GM18499 (cell line): ENCODE data around the gene C19orf73.
"Not testable (repeated sequence)": the region's sequence is repeated elsewhere in the genome, so short reads cannot be mapped to it uniquely, and the experiment has no call there.

Experiments used
- ATAC-seq: cut with Tn5 transposase; IDR thresholded peaks from one replicate; pipeline ENCODE4 v1.9.1; 2021; ENCODE audit warnings: moderate number of reproducible peaks; ENCODE audit not compliant: insufficient read depth, unreplicated experiment

C19orf73 gene

DNA sequence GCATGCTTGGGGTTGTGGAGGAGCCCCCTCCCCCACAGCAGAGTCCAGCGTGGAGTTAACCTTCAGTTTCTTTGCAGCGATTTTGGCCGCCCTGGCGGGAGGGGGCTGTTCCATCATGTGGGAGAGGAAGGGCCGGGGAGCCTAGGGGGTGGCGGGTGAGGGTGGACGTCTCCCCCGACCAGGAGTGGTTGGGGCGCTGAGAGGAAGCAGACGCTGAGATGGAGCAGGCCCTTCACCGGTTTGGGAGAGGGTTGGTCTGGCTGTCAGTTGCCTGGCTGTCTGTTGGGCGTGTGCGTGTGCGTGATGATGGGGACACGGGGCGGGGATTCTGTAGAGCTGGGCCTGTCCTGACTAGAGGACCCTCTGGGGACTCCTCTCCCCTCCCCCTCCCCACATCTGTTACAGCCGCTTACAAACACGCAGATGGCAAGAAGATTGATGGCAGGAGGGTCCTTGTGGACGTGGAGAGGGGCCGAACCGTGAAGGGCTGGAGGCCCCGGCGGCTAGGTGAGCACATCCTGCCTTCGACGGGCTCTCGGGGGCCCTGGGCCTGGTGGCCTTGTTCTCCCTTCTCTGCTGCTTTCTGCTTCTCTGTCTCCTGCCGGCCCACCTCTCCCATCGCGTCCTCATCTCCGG lies 14.6 kb downstream of the C19orf73 start:
- ATAC-seq: no peak

DNA sequence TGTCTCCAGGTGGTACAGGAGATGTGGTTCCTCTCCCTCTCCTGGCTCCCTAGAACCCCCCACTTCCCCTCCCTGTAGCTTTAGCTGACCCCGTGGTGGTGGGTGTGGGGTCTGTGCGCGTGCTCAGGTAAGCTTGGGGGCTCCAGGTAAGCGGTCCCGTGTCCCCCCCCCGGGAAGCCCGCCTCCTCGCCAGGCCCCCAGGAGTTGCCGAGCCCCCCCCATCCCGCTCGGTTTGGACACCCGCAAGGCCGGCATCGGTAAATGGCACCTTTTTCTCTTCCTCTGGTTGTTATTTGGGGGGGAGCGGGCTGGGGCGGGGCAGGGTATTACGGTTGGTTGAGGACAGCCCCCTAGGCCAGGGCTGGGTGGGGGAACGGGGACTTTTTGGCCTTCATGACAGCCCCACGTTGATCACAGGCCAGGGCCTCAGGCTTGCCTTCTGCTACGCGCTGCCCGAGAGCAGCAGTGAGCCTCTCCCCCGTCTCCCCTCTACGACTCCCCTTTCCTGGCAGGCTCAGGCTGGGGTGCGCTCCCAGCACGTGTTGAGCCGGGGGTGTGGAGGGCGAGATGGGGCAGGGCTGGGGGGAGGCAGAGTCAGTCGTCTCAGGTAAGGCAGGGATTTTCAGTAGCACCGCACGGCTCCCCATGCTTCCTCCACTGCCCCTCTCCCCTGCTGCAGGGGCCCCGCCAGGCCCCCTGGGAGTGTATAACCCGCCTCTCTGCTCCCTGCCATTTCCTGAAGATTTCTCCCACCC lies 15.4 kb downstream of the C19orf73 start:
- ATAC-seq: no peak

DNA sequence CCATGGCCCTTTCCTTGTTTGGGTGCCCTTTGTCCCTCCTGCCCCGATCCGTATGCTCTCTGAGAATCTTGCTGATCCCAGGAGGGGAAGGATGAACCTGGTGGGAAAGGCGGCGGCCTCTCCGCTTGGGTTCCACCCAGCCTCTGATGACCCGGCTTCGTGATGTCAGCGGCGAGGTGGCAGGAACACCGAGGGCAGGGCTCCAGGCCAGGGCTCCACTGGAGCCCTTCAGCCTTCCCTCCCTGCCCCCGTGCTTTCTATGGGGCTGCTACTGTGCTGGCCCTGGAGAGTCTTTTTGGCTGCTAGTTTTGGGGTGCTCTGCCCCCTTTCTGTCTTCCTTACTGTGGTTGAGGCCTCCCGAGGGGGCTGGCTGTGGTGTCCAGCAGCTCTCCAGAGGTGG lies 16.6 kb downstream of the C19orf73 start:
- no peak for ATAC-seq

DNA sequence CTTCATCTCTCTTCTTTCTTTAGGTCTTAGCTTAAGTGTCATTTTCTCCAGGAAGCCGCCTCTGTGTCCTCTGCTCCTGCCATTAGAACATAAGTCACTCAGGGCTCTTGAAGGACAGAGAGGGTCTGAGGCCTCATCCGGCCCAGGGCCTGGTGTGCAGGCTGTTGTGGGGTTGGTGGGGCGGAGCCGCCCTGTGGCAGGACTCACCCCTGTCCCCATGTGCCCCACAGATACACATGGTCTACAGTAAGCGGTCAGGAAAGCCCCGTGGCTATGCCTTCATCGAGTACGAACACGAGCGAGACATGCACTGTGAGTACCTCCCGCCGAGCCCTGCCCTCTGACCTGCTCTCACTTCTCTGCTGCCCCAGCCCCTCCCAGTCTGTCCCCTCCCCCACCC lies 17.8 kb downstream of the C19orf73 start:
- no peak for ATAC-seq

DNA sequence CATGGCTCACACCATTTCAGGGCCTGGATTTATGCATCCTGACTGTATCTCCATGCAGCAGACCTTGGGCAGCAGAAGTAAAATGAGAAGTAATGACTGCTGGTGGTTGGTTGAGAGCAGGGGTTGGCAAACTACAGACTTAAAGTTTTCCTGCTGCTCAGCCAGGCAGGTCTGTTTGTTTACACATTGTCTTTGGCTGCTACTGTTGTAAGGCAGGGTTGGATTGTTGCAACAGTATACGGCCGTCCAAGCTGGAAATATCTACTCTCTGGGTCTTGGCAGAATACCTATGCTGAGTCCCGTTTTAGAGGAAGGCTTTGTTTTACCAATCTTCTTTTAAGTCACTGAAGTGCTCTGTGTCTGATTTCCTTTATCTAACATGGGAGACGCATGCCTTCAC lies 20.1 kb downstream of the C19orf73 start:
- ATAC-seq: no peak

DNA sequence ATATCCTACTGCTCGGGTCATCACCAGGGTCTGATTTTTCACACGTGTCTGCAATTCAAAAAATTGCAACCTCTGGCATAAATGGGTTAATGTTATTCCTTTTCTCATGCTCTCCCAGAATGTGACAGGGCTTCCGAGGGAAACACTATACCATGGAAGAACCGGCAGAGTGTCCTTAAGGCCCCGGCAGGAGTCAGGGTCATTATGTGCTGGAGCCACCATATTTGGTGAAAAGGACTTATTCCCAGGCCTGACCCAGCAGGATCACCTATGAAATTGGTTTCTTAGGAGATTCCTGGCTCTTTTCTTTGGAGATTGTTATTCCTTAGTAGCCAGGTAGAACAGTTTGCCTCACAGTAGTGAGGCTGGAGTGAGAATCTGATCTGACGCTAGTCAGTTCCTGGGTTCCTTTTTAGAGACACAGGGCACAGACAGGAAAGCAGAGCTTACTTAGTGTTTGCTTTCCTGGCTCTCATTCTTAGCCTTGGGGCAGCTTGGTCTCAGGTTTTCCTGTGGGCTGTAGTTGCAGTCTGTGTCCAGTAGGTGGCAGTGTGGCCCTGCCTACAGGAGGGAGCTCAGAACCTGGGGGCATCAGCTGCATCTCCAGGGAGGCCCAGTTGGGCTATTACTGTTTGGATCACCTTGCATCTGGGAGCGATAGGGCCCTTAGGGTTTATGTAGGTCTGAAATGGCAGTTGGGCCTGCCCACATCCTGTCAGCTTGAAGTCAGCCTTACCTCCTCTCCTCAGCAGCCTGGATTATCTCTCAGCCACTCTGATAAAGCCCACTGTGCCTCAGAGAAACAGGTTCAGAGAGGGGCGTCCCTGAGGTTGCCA lies 21.3 kb downstream of the C19orf73 start:
- no peak for ATAC-seq

DNA sequence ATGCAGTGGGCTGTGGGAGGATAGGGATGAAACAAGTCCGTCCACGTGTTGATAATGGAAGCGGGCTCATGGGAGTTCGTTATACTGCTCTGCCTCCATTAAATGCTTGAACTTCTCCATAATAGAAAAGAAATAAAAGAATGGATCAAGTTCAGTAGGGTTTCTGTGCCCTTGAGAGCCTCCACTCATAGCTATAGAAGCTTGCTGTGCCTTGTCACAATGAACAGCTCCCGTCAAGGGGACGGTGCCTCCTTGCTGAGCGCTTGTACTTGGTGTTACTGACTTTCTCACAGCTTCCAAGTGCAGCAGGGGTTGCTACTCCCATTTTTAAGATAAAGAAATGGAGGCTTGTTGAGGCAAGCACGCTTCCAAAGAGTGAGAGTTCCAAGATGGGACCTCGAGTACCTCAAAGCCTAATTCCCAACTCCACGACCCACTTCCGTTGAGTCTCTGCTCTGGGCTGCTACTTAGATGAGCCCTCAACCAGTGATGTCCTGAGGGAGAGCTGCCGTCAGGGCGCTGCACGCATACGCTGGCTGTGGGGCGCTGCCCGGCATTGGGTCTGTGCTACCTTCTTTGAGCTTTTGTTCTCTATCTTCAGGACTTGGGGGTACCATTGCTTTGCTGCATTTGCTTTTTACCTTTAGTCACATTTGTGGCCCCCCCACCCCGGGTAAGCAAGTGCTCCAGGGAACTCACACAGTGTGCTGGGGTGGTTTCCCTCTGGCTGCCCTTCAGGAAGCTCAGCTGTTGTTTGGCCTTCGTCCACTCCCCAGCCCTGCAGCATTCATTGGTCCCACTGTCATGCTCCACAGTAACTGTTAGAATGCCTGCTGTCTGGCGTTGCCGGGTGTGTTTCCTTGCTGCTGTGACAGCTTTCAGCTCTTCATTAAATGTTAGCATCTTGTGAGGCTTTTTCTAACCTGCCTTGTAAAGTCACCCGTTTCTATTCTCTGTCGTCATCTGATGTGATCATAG lies 24.1 kb downstream of the C19orf73 start:
- ATAC-seq: no peak

DNA sequence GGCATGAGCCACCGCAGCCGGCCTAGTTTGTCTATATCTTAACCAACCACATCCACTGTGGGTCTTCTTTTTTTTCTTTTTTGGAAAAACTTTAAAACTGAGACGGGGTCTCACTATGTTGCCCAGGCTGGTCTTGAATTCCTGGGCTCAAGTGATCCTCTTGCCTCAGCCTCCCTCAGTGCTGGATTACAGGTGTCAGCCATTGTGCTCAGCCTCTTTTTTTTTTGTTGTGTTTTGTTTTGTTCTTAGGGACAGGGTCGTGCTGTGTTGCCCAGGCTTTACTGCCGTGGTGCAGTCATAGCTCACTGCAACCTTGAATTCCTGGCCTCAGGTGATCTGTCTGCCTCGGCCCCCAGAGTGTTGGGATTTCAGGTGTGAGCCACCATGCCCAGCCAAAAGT lies 26.3 kb downstream of the C19orf73 start:
- no peak for ATAC-seq

DNA sequence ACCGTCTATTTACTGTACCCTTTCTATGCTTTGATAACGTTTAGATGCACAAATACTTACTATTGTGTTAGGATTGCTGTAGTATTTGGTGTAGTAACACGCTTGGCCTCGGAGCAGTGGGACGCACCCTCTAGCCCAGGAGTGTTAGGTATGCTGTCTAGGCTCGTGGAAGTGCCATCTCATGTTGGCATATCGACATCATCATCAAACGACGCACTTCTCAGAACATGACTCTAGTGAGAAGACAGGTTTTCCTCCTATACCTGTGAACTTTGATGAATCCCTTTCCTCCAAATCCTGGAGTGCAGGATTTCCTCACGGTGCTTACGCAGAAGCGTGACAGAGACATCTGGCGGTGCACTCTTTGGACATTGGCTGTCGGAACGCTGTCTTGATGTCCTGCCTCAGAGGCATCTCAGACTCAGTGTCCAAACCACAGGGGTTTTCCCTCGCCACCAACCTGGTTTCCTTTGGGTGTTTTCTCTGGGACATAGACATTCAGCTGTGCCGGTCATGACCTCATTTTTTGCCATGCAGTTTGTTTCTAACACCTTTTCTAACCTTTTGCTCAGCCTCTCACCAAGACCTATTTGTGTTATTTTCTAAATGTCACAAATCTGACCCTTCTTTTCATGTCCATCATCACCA lies 27.4 kb downstream of the C19orf73 start:
- ATAC-seq: no peak

DNA sequence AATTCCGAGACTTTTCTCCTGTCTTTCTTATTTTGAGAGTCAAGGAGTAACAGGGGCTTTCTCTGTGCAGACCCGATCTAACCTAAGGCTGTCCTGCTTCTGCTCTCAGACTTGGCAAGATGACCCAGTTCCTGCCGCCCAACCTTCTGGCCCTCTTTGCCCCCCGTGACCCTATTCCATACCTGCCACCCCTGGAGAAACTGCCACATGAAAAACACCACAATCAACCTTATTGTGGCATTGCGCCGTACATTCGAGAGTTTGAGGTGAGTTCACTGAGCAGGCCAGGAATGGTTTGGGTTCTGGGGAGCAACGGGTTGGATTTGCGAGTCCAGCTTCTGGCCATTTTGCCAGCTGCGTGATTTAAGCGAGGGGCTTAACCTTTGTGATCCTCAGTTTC lies 32.6 kb downstream of the C19orf73 start:
- ATAC-seq: no peak

DNA sequence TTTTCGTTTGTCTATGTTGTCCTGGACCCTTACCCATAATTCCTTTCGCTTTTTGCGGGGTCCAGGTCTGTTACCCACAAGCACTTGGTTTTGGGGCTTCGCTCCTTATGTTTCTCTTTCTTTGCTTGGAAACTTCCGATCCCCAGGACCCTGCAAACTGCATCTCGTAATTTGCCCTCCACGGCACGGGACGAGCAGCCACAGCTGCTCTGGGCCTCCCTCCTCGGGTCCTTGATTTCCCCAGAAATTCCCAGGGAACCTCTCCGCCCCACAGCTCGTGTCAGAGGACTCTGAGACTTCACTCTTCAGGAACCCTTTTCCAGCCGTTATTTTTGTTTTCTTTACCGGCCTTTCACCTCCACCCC lies 33.1 kb downstream of the C19orf73 start:
- ATAC-seq: no peak

DNA sequence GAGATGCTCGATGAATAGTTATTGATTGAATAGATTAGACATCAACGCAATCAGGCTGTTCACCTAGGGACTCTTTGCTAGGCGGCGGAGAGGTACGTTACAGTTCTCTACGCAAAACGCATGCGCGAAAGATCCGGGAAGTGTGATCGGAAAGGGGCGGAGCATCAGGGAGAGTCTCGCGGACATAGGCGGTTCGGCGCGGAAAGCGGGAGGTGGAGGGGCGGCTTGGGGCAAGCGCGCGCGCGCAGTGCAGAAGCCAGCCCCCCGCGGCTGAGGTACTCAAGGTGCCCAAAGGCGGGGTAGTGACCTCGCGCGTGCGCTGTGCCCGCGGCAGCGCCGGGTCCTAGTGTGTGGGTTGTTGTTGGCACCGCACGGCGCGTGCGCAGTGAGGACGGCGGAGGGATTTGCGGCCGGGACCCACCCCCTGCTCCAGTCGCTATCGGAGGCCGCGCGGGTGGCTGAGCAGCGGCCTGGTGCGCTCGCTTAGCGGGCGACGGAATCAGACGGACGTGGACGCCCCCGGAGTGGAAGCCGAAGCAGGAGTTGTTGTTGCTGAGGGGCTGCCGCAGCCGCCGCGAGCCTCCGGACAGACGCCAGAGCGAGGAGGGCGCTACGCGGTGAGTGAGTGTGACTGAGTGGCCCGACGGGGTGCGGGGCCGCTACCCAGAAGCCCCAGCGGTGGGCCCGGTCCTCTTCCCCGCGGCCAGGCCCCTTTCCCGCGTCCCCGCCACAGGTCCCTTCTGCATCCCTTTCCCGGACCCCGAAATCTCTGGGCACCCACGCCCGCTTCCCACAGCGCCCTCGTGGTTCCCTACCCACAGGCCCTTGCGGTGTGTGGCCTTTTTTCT lies 33.7 kb downstream of the C19orf73 start, which contains the start of gene SNRNP70:
SNRNP70 (plus strand) TSS at position 432 of the 848 bp plus-strand sequence. CDS start 964 bp downstream, outside the sequence.
- peak; percentile 75 for ATAC-seq

DNA sequence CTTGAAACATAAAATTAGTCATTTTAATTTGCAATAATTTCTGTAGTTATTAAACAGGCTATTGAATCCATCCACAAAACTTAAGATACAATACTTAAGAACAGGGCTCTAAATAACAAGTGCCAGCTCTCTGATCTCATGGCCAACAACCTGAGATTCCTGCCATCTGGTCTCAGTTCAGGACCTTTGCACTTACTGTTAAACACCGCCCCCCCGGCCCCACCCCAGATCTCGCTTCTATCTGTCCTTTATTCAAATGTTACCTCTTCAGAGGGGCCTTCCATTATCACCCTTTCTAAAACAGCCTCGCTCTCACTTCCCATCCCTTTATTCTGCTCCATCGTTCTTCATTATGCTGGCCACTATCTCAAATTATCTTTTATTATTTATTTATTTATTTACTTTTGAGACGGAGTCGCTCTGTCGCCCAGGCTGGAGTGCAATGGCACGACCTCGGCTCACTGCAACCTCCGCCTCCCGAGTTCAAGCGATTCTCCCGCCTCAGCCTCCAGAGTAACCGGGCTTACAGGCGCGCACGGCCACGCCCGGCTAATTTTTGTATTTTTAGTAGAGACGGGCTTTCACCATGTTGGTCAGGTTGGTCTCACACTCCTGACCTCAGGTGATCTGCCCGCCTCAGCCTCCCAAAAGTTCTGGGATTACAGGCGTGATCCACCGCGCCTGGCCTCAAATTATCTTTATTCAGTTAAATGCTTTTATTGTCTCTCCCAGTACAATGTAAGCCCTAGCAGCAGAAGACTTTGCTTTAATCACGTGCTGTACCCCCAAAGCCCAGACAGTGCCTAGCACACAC lies 34.5 kb downstream of the C19orf73 start:
- ATAC-seq: no peak

DNA sequence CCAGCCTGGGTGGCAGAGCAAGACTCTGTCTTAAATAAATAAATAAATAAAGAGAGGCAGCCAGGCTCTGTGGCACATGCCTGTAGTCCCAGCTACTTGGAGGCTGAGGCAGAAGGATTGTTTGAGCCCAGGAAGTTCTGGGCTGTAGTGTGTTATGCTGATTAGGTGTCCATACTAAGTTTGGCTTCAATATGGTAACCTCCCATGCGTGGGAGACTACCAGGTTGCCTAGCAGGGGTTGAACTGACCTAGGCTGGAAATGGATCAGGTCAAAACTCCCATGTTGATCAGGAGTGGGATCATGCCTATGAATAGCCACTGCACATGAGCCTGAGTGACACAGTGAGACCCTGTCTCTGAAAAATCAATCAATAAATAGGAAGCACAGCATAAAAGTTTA lies 37.7 kb downstream of the C19orf73 start:
- no peak for ATAC-seq

DNA sequence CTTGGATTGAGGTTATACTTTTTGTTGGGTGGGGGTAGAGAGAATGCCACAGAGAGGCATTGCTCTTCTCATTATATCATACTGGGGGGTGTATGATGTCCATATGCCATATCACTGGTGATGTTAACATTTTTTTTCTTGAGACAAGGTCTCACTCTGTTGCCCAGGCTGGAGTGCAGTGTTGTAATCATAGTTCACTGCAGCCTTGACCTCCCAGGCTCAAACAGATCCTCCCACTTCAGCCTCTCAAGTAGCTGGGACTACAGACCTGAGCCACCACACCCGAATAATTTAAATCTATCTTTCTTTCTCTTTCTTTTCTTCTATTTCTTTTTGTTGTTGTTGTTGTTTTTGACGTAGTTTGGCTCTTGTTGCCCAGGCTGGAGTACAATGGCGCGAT lies 38.6 kb downstream of the C19orf73 start:
- ATAC-seq: no peak

DNA sequence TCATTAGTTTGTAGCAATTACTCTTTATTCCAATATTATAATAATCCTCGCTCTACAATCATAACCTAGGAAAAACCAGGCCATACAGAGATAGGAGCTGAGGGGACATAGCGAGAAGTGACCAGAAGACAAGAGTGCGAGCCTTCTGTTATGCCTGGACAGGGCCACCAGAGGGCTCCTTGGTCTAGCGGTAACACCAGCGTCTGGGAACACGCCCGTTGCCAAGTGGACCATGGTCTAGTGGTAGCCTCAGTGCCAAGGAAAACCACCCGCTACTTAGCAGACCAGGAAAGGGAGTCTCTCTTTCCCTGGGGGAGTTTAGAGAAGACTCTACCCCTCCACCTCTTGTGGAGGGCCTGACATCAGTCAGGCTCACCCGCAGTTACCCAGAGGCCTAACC lies 44.1 kb downstream of the C19orf73 start:
- not testable (repeated sequence) for ATAC-seq

DNA sequence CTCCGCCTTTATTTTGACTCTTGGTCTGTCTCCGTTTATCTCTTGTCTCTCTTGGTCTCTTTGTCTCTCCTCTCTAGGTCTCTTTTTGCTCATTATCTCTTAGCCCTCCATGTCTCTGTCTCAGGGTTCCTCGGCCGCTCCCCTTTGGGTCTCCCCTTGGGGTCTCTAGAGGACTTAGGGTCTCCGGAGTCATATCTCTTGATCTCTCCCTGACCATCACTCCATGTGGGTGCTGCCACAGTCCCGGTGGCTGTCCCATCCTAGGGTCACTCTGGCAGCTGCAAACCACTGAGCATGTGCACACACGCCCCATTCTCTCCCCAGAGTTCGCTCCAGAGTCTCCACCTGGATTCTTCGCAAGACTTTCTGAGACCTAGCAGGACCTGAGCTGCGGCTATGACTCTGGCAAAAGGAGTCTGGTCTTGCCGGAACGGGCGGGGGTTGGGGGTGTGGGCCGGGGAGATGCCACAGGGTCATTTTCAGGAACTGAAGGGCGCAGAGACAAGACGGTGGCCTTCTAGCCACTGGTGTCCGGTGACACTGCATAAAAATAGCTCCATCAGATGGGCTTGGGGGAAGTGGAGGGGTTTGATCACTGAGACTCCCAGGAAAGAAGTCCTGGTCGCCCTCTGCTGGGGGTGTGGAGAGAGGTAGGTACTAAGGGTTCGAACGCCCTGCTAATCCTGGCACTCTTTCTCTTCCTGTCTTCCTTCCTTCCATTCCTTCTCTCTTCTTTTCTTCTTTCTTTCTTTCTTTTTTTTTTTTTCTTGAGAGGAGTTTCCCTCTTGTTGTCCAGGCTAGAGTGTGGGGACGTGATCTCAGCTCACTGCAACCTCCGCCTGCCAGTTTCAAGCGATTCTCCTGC lies 45.2 kb downstream of the C19orf73 start:
- no peak for ATAC-seq
